ES-I3 (cell line): ENCODE data around the gene NFIB.

Source experiments
- H3K36me3 ChIP-seq: 2 replicates; pipeline ENCODE4 v1.6.1; 2013; ENCODE audit warnings: mild to moderate bottlenecking, low read length, control low read depth, moderate library complexity; ENCODE audit not compliant: insufficient read depth
- H3K4me1 ChIP-seq: 2 replicates; pipeline ENCODE4 v1.6.1; 2013; ENCODE audit warnings: mild to moderate bottlenecking, control low read depth, low read length; ENCODE audit not compliant: insufficient read depth
- H3K9ac ChIP-seq: 2 replicates; pipeline ENCODE4 v1.6.1; 2013; ENCODE audit warnings: low read depth, mild to moderate bottlenecking, low read length, moderate library complexity
- H3K9me3 ChIP-seq: 2 replicates; pipeline ENCODE4 v1.6.1; 2013; ENCODE audit warnings: mild to moderate bottlenecking, low read length, moderate library complexity; ENCODE audit not compliant: control insufficient read depth, insufficient read depth

NFIB gene

GRCh38 chr9:14232111-14232510 is 81.8 kb downstream of the NFIB start:
- peaks cover 19% of the 10 kb centered on the region for H3K4me1 ChIP-seq
- no peaks in the 10 kb centered on the region for H3K36me3 ChIP-seq
- no peak overlapping the region for H3K9ac ChIP-seq
- H3K9me3 ChIP-seq, result no peaks in the 10 kb centered on the region

DNA sequence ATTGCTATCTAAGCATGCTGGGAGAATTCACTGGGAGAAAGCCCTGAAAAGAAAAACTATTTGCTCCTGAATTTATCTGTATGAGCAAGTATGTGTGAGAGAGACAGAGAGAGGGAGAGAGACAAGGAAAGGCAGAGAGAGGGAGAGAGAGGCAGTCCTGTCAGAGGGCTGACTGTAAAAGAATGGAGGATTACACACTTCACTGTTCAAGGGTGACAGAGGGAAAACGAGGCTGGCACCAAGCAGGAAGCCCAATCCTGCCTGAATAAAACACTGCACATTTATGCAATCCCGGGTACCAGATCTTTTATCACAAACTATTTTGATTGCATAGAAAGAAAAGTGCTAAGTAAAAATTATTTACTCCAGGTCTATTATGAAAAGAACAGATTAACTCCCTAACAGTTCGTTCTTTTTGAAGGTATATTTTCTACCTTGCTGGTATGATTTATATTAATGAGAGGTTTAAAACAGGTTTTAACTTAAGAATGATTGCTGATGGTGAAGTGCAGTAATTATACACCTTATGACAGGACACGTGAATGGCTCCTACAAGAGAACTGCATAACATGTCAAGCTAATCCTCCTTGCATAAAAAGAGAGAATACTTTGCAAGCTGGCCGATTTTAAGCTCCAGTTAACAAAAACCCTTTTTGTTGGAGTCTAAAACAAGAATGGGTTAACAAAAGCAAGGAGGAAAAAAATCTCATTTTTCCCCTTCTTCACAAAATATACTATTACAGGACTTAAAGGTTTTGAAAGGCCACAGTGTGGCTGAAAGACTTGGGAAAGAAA is 82.5 kb downstream of the NFIB start:
- Histone ChIP-seq H3K4me1 (peaks cover 12% of the 10 kb centered on the region; the same call in 1 of the 2 replicates), H3K36me3 (no peaks in the 10 kb centered on the region), H3K9me3 (no peaks in the 10 kb centered on the region), H3K9ac (no peak overlapping the region)

DNA sequence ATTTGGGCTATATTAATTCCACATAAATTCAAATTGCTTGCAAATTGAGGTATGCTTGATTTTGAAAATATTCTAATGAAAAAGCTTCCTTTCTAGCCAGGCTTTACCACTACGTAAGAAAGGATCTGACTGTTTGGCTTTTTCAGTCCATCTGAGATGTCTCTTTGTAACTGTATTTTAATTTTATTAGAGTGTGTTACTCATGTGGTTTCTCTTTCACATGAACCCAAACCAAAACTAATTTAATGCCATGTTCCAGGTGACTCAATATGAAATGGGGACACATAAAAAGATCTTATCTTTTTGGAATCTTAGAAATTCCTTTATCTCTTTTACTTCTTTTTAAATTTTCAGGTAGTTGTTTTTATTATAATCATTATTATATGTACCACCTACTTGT is 85.3 kb downstream of the NFIB start:
- H3K4me1 ChIP-seq, result peaks cover 11% of the 10 kb centered on the region; the same call in 1 of the 2 replicates
- H3K9ac ChIP-seq, result no peak overlapping the region
- no peaks in the 10 kb centered on the region for H3K9me3 ChIP-seq
- H3K36me3 ChIP-seq, result no peaks in the 10 kb centered on the region

GRCh38 chr9:14226855-14227532 is 86.9 kb downstream of the NFIB start:
- H3K36me3 ChIP-seq, result no peaks in the 10 kb centered on the region

DNA sequence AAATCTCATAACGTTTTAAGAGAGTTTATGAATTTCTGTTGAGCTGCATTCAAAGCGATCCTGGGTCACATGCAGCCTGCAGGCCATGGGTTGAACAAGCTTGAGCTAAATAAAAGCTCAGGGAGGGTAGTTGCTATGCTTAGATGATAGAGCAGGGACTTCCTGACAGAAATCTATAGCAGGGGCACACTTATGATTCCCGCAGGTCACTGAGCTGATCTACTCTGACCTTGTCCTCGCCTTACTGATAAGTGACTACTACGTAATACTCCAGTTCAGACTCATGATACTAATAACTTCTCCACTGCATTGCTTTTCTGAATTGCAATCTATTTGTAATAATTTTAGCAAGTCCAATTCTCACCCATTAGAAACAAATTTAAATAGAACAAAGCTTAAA is 90.9 kb downstream of the NFIB start:
- no peaks in the 10 kb centered on the region for H3K36me3 ChIP-seq
- no peaks in the 10 kb centered on the region for H3K9me3 ChIP-seq
- H3K9ac ChIP-seq, result no peak overlapping the region
- H3K4me1 ChIP-seq, result peaks cover 20% of the 10 kb centered on the region

More at GRCh38 chr9:14226855-14227532, 86.9 kb downstream of the NFIB start:
- peaks cover 14% of the 10 kb centered on the region for H3K4me1 ChIP-seq
- H3K9me3 ChIP-seq, result no peaks in the 10 kb centered on the region
- no peak overlapping the region for H3K9ac ChIP-seq

DNA sequence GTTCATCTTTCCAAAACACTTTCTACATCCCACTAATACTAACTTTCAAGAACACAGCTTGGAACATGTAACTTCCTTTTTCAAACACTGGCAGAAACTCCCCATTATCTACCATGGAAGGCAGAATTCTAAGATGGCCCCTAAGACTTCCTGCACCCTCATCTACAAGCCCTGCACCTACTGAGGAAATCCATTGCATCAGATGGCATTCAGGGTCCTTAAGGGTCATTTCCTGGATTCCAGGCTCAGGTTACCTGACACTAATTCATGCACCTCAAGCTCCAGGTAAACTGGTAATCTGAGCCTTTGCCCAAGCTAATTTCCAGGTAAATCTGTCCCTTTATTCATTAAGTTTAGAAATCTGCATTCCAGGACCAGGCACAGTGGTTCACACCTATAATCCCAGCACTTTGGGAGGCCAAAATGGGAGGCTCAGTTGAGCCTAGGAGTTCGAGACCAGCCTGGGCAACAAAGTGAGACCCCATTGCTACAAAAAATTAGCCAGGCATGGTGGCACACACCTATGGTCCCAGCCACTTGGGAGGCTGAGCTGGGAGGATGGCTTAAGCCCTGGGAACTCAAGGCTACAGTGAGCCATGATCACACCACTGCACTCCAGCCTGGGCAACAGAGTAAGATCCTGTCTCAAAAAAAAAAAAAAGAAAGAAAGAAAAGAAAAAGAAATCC is 91.6 kb downstream of the NFIB start:
- Histone ChIP-seq H3K4me1 (peaks cover 23% of the 10 kb centered on the region), H3K9me3 (no peaks in the 10 kb centered on the region), H3K36me3 (no peaks in the 10 kb centered on the region), H3K9ac (no peak overlapping the region)

DNA sequence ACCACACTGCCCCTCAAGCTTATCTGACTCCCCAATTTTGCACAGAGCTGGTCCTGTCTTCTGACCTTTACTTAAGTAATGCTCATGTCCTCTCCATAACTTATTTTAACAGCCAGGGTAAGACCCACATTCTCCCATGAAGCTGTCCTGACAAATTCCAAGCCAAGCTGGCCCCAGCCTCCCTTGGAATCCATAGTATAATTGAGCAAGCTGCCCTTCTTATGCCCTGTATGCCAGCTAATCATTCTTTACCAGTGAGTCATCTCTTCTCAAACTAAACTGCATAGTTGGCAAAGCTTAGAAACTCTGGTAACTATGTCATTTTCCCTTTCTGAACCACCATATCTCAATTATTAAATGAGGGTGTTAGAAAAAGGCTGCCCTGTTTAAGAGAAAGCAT is 92.4 kb downstream of the NFIB start:
- peaks cover 25% of the 10 kb centered on the region for H3K4me1 ChIP-seq
- no peak overlapping the region for H3K9ac ChIP-seq
- no peaks in the 10 kb centered on the region for H3K9me3 ChIP-seq
- H3K36me3 ChIP-seq, result no peaks in the 10 kb centered on the region

DNA sequence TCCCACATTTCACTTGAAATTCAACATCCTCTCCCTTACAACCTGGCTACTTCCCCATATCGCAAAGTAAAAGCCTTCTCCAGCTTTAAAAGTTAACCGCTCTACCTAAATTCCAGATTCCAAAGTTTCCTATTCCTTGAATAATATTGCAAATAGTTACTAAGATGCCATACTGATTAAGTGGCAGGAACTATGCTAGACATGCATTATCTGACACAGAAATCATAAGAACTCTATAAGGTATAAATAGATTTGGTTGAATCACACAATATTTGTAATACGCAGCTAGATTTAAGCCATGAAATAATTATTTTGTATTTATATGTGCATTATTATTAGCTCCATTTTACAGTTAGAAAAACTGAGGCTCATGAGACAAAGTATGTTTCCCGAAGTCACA is 92.8 kb downstream of the NFIB start:
- H3K36me3 ChIP-seq, result no peaks in the 10 kb centered on the region
- H3K4me1 ChIP-seq, result peaks cover 26% of the 10 kb centered on the region
- H3K9ac ChIP-seq, result no peak overlapping the region
- no peaks in the 10 kb centered on the region for H3K9me3 ChIP-seq

GRCh38 chr9:14220256-14220655 is 93.7 kb downstream of the NFIB start:
- peaks cover 26% of the 10 kb centered on the region for H3K4me1 ChIP-seq
- H3K36me3 ChIP-seq, result no peaks in the 10 kb centered on the region
- no peak overlapping the region for H3K9ac ChIP-seq
- no peaks in the 10 kb centered on the region for H3K9me3 ChIP-seq

- Histone ChIP-seq H3K9me3 (no peaks in the 10 kb centered on the region), H3K36me3 (no peaks in the 10 kb centered on the region)
Observed at GRCh38 chr9:14219850-14220249, 94.1 kb downstream of the NFIB start.

GRCh38 chr9:14218253-14218652 is 95.7 kb downstream of the NFIB start:
- H3K9ac ChIP-seq, result no peak overlapping the region
- no peaks in the 10 kb centered on the region for H3K9me3 ChIP-seq
- H3K36me3 ChIP-seq, result no peaks in the 10 kb centered on the region
- peaks cover 29% of the 10 kb centered on the region for H3K4me1 ChIP-seq

More at GRCh38 chr9:14219850-14220249, 94.1 kb downstream of the NFIB start:
- Histone ChIP-seq H3K9ac (no peak overlapping the region), H3K4me1 (peaks cover 26% of the 10 kb centered on the region)

GRCh38 chr9:14216612-14217194 is 97.2 kb downstream of the NFIB start:
- Histone ChIP-seq H3K9me3 (no peaks in the 10 kb centered on the region), H3K9ac (no peak overlapping the region), H3K4me1 (peaks cover 22% of the 10 kb centered on the region), H3K36me3 (no peaks in the 10 kb centered on the region)

DNA sequence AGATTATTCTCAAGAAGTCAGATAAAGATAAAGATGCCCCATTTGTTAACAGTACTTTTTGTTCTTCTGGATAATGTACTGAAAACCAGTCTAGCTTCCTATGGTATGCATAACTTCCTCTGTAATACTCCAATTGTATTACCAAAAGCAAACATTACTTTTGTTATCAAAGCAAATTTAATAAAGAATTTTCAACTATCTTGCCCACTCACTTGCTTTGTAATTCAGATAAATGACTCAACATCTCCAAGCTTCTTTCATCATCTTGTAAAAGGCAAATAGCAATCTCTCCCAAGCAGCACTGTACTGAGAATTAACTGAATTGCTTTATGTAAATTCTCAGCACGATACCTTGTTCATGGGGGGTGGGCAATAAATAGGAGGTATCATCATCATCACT is 98.3 kb downstream of the NFIB start:
- Histone ChIP-seq H3K4me1 (peaks cover 17% of the 10 kb centered on the region; the same call in 1 of the 2 replicates), H3K9me3 (no peaks in the 10 kb centered on the region), H3K36me3 (no peaks in the 10 kb centered on the region), H3K9ac (no peak overlapping the region)

GRCh38 chr9:14214693-14215092 is 99.2 kb downstream of the NFIB start:
- no peaks in the 10 kb centered on the region for H3K36me3 ChIP-seq
- H3K9ac ChIP-seq, result no peak overlapping the region
- peaks cover 16% of the 10 kb centered on the region for H3K4me1 ChIP-seq
- no peaks in the 10 kb centered on the region for H3K9me3 ChIP-seq
